ENCODE measurements around the gene SLIT3.

The SLIT3 gene

DNA sequence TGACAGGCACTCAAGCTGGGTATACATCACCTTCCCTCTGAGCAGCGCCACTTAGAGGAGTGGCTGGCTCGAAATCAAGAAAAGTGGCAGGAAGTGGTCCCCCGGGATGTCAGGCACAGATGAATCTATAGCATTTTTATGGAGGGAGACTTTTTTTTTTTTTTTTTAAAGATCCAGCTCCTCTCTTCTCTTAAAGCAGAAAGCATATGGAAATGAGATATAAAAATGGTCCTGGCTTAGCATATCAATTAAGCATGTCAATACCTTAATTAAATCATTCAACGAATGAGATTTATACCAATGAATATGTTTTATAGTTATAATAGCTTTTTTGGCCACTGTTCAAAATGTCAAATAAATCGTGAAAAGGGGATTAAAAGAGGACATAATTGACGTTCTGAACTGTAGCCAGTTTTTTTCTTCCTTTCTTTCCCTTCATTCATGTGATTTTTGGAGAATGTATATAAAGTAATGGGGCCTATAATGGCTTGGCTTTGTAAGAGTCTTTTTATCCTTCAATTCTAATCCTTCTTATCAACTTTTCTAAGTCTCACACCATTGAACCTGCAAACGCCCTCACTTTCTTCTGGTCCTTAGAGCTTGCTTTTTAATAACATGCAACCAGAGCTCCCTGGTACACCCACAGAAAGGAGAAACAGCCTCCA is 402.6 kb downstream of the SLIT3 start:
- TF ChIP-seq, protein P1, sequence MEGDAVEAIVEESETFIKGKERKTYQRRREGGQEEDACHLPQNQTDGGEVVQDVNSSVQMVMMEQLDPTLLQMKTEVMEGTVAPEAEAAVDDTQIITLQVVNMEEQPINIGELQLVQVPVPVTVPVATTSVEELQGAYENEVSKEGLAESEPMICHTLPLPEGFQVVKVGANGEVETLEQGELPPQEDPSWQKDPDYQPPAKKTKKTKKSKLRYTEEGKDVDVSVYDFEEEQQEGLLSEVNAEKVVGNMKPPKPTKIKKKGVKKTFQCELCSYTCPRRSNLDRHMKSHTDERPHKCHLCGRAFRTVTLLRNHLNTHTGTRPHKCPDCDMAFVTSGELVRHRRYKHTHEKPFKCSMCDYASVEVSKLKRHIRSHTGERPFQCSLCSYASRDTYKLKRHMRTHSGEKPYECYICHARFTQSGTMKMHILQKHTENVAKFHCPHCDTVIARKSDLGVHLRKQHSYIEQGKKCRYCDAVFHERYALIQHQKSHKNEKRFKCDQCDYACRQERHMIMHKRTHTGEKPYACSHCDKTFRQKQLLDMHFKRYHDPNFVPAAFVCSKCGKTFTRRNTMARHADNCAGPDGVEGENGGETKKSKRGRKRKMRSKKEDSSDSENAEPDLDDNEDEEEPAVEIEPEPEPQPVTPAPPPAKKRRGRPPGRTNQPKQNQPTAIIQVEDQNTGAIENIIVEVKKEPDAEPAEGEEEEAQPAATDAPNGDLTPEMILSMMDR (IDR thresholded peaks at IDR 0.05; ENCODE audit: low read depth, low read length, missing control alignments), result no peak
- no peaks in the 10 kb centered on the region for H3K27me3 ChIP-seq (replicated peaks)
- in situ Hi-C loops (cut with HindIII; ENCODE audit: low pct_ligation_motif_present, low sequenced_read_pairs), result no loop called here
- no peak overlapping the region for H3K27ac ChIP-seq
- no peak overlapping the region for H3K4me3 ChIP-seq (ENCODE audit: low read depth, low read length)
- H3K36me3 ChIP-seq (replicated peaks), result no peaks in the 10 kb centered on the region
- DNase-seq, result no peak

DNA sequence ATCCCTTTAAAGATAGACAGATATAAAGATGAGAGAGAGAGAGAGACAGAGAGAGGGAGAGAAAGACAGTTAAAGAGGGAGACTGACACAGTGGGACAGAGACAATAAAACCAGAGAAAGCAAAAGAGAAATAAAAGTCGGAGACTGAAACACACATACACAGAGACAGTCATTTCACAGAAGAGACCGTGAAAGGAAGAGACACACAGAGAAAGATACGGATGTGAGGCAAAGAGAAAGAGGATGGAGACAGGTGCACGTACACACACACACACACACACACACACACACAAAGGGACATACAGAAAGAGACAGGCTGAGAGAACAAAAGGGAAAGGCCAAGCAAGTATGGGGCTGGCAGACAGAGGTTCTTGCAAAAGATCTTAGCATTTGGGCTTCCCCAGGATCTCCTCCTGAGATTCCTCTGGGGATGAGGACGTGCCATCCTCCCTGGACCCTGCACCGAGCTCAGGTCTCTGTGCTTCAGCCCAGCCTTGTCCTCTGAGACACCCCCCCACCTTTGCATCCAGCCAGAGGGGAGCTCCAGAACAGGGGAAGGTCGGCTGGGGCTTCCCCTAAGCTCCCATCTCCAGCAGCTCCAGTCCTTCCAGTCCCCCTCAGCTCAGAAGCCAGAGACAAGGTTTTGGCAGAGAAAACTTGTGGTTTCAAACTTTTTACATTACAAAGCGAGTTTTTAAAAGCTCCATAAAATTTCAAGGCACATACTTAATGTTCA is 403.4 kb downstream of the SLIT3 start:
- H3K36me3 ChIP-seq (replicated peaks), result no peaks in the 10 kb centered on the region
- DNase-seq, result no peak
- H3K4me3 ChIP-seq (ENCODE audit: low read depth, low read length), result no peak overlapping the region
- in situ Hi-C loops (cut with HindIII; ENCODE audit: low pct_ligation_motif_present, low sequenced_read_pairs), result no loop called here
- TF ChIP-seq, protein P1 (IDR thresholded peaks at IDR 0.05; ENCODE audit: low read depth, low read length, missing control alignments), result no peak
- no peaks in the 10 kb centered on the region for H3K27me3 ChIP-seq (replicated peaks)
- no peak overlapping the region for H3K27ac ChIP-seq

DNA sequence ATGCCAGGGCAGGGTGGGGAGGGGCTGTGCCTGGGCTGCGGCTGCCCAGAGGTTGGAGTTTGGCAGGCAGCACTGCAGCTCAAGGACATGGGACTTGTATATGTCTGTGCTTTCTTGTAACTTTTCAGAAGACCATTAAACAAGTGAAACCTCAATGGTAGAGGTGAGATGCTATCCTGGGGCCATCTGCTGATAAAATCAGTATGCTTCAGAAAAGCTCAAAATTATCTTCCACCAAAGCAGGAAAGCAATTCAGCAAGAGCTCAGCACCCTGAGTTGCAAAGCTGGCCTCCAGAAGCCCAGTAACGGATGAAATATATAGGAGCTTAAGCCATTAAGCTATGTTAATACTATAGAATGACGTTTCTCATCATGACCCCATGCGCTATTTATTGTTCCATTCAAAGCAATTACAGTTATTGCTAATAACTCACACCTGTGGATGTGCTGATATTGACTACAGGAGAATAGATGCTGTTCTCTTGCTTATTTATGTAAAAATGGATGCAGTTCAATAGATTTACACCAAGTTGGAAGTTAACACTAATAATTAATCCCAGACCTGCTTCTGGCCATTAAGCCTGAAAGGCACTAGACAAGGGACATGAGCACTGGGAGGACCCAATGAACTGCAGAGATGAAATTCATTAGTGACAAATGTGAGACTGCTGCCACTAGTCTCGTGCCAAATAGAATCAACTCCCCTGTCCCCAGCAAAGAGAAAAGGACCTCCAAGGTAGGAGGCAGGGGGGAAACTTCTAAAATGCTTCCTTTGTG is 405.5 kb downstream of the SLIT3 start:
- DNase-seq, result no peak
- TF ChIP-seq, protein P1 (IDR thresholded peaks at IDR 0.05; ENCODE audit: low read depth, low read length, missing control alignments), result no peak
- Histone ChIP-seq H3K27me3 (replicated peaks) (no peaks in the 10 kb centered on the region), H3K27ac (no peak overlapping the region), H3K36me3 (replicated peaks) (no peaks in the 10 kb centered on the region), H3K4me3 (ENCODE audit: low read depth, low read length) (no peak overlapping the region)
- in situ Hi-C loops (cut with HindIII; ENCODE audit: low pct_ligation_motif_present, low sequenced_read_pairs), result no loop called here

DNA sequence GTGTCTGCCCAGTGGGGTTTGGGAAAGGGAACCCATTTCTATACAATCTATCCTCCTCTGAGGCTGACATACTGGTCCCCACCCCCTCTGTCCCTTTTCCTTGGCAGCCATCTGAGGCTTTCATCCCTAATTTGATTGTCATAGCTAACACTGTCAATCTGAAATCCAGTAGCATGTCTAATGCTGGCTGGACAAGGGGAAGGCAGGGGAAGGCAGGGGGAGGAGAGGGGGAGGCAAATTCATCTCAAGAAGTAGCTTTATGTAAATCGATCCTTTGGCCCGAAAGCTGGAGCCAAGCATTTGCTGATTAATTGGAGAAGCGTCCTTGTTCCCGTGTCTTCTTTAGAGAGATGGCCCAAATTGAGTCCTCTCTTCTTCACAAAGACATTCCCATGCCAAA is 407.7 kb downstream of the SLIT3 start:
- no peak overlapping the region for H3K27ac ChIP-seq
- no peak for DNase-seq
- in situ Hi-C loops (cut with HindIII; ENCODE audit: low pct_ligation_motif_present, low sequenced_read_pairs), result no loop called here
- H3K4me3 ChIP-seq (ENCODE audit: low read depth, low read length), result no peak overlapping the region
- H3K27me3 ChIP-seq (replicated peaks), result no peaks in the 10 kb centered on the region
- H3K36me3 ChIP-seq (replicated peaks), result no peaks in the 10 kb centered on the region
- TF ChIP-seq, protein P1 (IDR thresholded peaks at IDR 0.05; ENCODE audit: low read depth, low read length, missing control alignments), result no peak

DNA sequence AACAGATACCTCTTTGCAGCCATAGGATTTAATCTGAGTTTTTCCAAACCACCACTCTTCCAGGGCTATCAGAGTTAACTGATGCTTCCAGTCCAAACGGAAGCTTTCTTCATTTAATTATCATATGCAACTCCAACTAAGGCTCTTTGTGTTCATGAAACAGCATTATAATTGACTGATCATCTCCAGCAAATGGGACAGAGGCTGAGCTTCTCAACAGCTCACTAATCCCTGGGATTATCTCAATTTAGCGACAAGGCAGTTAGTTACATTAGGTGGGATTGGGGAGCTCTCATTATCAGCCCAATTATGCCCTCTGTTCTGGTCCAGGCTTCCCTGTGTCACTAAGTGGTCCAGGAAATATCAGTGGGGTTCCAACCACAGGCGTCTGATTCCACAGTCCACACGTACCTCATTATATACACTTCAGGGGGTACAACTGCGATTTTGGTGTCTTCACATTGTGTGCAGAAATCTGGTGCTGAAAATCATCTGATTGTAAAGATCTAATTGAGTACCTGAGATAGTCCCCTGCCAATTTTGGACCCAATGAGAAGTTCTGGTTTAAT is 408.2 kb downstream of the SLIT3 start:
- no peak for DNase-seq
- Histone ChIP-seq H3K36me3 (replicated peaks) (no peaks in the 10 kb centered on the region), H3K4me3 (ENCODE audit: low read depth, low read length) (no peak overlapping the region), H3K27me3 (replicated peaks) (no peaks in the 10 kb centered on the region), H3K27ac (no peak overlapping the region)
- in situ Hi-C loops (cut with HindIII; ENCODE audit: low pct_ligation_motif_present, low sequenced_read_pairs), result no loop called here
- TF ChIP-seq, protein P1 (IDR thresholded peaks at IDR 0.05; ENCODE audit: low read depth, low read length, missing control alignments), result no peak
